ENCODE measurements around the gene VAMP4. TPM values are rescaled to one million over a fixed set of nuclear protein-coding genes. Genes with fewer than 3 reads are reported as not detected.

VAMP4 gene
- total and polyA plus RNA-seq, 4 donors = 9.7 to 37.9 (median 25.1) TPM

DNA sequence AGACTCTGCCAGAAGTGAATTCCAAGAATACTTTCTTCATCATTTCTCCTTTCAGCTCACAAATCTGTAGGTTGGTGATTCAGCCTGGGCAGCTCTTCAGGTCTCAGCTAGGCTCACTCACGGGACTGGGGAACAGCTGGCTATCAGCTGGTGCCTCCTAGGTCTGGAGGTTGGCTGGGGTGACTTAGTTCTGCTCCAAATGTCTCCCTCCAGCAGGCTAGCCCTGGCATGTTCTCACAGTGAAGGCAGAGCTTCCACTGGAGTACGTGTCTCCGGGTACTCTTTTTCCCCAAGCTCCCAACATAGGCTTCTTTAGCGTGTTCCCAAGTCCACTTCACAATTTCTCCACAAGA is 12.5 kb upstream of the VAMP4 start:
- Histone ChIP-seq H3K9me3 (ENCODE audit: control insufficient read depth, insufficient read depth, low read length) (no peaks in the 10 kb centered on the region), H3K36me3 (ENCODE audit: control insufficient read depth, insufficient read depth, low read length) (no peaks in the 10 kb centered on the region), H3K27ac (ENCODE audit: low read depth, low read length) (no peak overlapping the region), H3K4me1 (ENCODE audit: control insufficient read depth, insufficient read depth, low read length) (no peaks in the 10 kb centered on the region), H3K27me3 (ENCODE audit: control insufficient read depth, insufficient read depth, low read length) (no peaks in the 10 kb centered on the region), H3K4me3 (ENCODE audit: low read depth, low read length) (no peak overlapping the region)
- no peak for DNase-seq (ENCODE audit: low read depth in 4 of 6, low spot score in 6 of 6)
- WGBS (ENCODE audit: insufficient coverage) = 71% methylated on average over 3 of the region's 4 CpGs

DNA sequence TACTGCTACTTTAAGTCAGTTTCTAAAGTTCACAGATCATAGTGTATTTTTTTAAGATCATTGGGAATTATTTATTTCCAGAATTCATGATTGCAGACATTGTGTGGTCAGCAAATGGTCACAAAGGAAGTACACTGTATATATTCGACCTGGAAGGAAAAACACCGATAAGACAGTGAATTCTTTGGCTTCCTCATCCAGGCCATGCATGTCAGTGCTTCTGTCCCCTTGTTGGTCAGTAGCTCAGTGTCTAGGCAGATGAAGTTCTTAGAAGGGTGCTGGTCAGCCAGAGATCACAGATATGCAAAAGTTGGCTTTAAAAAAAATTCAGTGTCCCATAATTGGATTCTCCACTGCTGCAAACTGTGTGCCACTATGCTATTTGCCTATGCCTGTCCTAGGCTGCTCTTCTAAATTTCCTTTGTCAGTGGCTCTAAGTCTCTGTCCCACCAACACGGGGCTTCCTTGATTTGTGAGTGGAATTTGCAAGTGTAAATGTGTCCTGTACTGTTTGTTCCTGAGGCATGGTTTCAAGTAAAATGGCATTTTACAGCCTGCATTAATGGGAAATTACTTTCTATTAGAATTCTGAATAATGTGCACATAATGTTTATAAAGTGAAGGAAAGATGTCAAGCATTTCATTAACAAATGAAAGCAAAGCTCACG is 12.0 kb upstream of the VAMP4 start:
- Histone ChIP-seq H3K4me3 (ENCODE audit: low read depth, low read length) (no peak overlapping the region), H3K27me3 (ENCODE audit: control insufficient read depth, insufficient read depth, low read length) (no peaks in the 10 kb centered on the region), H3K4me1 (ENCODE audit: control insufficient read depth, insufficient read depth, low read length) (no peaks in the 10 kb centered on the region), H3K36me3 (ENCODE audit: control insufficient read depth, insufficient read depth, low read length) (no peaks in the 10 kb centered on the region), H3K27ac (ENCODE audit: low read depth, low read length) (no peak overlapping the region), H3K9me3 (ENCODE audit: control insufficient read depth, insufficient read depth, low read length) (no peaks in the 10 kb centered on the region)
- DNase-seq (ENCODE audit: low read depth in 4 of 6, low spot score in 6 of 6) = no peak
- 93% methylated on average over 2 of the region's 4 CpGs for WGBS (ENCODE audit: insufficient coverage)

DNA sequence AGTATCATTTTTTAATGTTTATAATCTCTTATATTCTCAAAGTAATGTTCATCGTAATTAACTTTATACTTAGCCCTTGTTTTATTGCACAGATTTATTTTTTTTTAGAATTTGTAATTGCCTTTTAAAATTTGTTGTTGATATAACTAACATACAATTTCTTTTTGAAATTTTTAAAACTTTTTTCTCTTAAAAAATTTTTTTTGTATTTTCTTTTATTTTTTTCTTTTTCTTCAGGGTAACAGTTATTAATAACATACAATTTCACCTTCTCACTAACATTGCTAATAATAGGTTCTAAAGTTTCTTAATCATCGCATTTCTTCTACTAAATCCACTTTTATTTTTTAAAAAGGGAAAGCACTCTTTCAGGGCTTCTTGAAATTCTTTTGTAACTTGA is 11.3 kb upstream of the VAMP4 start:
- Histone ChIP-seq H3K4me3 (ENCODE audit: low read depth, low read length) (no peak overlapping the region), H3K27ac (ENCODE audit: low read depth, low read length) (no peak overlapping the region), H3K4me1 (ENCODE audit: control insufficient read depth, insufficient read depth, low read length) (no peaks in the 10 kb centered on the region), H3K27me3 (ENCODE audit: control insufficient read depth, insufficient read depth, low read length) (no peaks in the 10 kb centered on the region), H3K36me3 (ENCODE audit: control insufficient read depth, insufficient read depth, low read length) (no peaks in the 10 kb centered on the region), H3K9me3 (ENCODE audit: control insufficient read depth, insufficient read depth, low read length) (no peaks in the 10 kb centered on the region)
- no CpG with 5 or more reads among the region's 2 CpGs for WGBS (ENCODE audit: insufficient coverage)
- DNase-seq (ENCODE audit: low read depth in 4 of 6, low spot score in 6 of 6) = no peak

DNA sequence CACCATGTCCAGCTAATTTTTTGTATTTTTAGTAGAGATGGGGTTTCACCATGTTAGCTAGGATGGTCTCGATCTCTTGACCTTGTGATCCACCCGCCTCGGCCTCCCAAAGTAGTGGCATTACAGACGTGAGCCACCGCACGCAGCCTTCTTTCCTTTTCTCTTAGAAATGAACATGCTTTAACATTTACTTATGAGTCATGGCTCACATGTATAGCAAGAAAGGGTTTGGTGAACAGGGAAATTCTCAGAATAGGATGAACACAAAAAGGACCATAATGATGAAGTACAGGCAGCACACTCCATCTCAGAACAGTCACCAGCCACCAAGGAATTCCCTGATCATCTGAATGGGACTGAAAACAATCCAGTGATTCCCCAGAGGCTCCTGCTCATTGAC is 9.4 kb upstream of the VAMP4 start:
- DNase-seq (ENCODE audit: low read depth in 4 of 6, low spot score in 6 of 6) = no peak
- Histone ChIP-seq H3K27me3 (ENCODE audit: control insufficient read depth, insufficient read depth, low read length) (no peaks in the 10 kb centered on the region), H3K9me3 (ENCODE audit: control insufficient read depth, insufficient read depth, low read length) (no peaks in the 10 kb centered on the region), H3K36me3 (ENCODE audit: control insufficient read depth, insufficient read depth, low read length) (no peaks in the 10 kb centered on the region), H3K4me3 (ENCODE audit: low read depth, low read length) (no peak overlapping the region), H3K4me1 (ENCODE audit: control insufficient read depth, insufficient read depth, low read length) (no peaks in the 10 kb centered on the region), H3K27ac (ENCODE audit: low read depth, low read length) (no peak overlapping the region)
- WGBS (ENCODE audit: insufficient coverage) = no CpG with 5 or more reads among the region's 6 CpGs

DNA sequence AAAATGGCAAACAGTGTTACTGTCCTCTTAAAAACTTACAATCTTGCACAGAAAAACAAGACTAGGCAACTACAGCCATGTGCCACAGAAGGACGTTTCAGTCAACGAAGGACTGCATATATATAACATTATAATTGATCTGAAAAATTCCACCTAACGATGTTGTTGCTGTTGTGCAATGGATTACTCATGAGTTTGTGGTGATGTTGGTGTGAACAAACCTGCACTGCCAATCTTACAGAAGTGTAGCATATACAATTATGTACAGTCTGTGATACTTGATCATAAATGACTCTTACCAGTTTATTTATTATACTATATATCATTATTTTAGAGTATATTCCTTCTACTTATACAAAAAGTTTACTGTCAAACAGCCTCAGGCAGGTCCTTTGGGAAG is 6.8 kb upstream of the VAMP4 start:
- Histone ChIP-seq H3K4me1 (ENCODE audit: control insufficient read depth, insufficient read depth, low read length) (no peaks in the 10 kb centered on the region), H3K9me3 (ENCODE audit: control insufficient read depth, insufficient read depth, low read length) (no peaks in the 10 kb centered on the region), H3K27me3 (ENCODE audit: control insufficient read depth, insufficient read depth, low read length) (no peaks in the 10 kb centered on the region), H3K27ac (ENCODE audit: low read depth, low read length) (no peak overlapping the region), H3K36me3 (ENCODE audit: control insufficient read depth, insufficient read depth, low read length) (no peaks in the 10 kb centered on the region), H3K4me3 (ENCODE audit: low read depth, low read length) (no peak overlapping the region)
- no peak for DNase-seq (ENCODE audit: low read depth in 4 of 6, low spot score in 6 of 6)
- WGBS (ENCODE audit: insufficient coverage) = no CpG with 5 or more reads among the region's 3 CpGs

DNA sequence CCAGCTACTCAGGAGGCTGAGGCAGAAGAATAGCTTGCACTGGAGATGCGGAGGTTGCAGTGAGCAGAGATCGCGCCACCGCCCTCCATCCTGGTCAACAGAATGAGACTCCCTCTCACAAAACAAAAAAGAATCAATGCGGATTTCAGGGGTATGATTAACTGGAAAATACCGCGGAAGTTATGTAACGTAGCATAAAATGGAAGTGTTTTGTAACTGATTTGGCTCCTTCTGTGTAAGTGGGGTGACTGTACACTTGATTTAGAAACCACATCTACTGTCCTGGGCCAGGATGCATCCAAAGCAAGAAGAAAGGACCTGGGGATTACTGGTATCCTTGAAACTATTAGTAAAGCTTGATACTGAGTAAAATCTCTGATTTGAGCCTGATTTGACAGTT is 3.1 kb upstream of the VAMP4 start:
- DNase-seq (ENCODE audit: low read depth in 4 of 6, low spot score in 6 of 6) = no peak
- Histone ChIP-seq H3K36me3 (ENCODE audit: control insufficient read depth, insufficient read depth, low read length) (no peaks in the 10 kb centered on the region), H3K4me1 (ENCODE audit: control insufficient read depth, insufficient read depth, low read length) (peaks cover 5% of the 10 kb centered on the region), H3K9me3 (ENCODE audit: control insufficient read depth, insufficient read depth, low read length) (no peaks in the 10 kb centered on the region), H3K27ac (ENCODE audit: low read depth, low read length) (no peak overlapping the region), H3K4me3 (ENCODE audit: low read depth, low read length) (no peak overlapping the region), H3K27me3 (ENCODE audit: control insufficient read depth, insufficient read depth, low read length) (no peaks in the 10 kb centered on the region)
- WGBS (ENCODE audit: insufficient coverage) = 93% methylated on average over 3 of the region's 8 CpGs

DNA sequence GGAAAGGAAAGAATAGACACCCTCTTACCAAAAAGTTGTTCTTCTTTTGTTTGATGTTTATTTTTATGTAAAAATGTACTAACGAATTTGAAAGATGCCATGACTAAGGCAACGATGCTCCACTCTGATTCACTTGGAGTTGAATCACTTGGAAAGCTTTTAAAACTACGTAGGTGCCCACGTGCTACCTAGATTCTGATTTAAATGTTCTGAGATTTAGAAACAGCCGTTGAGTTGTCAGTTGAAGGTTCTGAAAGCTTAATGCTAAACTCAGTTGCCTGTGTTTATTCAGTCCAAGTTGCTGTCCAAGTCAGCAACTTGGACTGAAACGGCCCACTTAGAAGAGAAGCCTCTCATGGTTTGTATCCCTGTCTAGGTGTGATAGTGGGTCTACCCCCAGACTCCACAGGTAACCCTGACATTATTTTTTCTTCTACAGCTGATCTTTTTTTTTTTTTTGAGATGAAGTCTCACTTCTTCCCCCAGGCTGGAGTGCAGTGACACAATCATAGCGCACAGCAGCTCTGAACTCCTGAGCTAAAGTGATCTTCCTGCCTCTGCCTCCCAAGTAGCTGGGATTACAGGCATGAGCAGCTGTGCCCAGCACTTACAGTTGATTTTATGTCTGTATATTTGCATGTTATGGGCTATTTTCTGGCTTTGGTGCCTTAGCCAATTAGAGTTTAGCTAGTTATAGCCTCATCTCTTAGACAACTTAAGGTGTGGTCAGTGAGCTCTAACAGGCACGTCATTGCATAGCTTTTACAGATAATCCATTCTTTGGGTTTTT is 1.4 kb upstream of the VAMP4 start:
- Histone ChIP-seq H3K27me3 (ENCODE audit: control insufficient read depth, insufficient read depth, low read length) (no peaks in the 10 kb centered on the region), H3K4me1 (ENCODE audit: control insufficient read depth, insufficient read depth, low read length) (peaks cover 5% of the 10 kb centered on the region), H3K9me3 (ENCODE audit: control insufficient read depth, insufficient read depth, low read length) (no peaks in the 10 kb centered on the region), H3K27ac (ENCODE audit: low read depth, low read length) (peak overlapping the region; percentile 99), H3K4me3 (ENCODE audit: low read depth, low read length) (peak overlapping the region; percentile 99), H3K36me3 (ENCODE audit: control insufficient read depth, insufficient read depth, low read length) (no peaks in the 10 kb centered on the region)
- WGBS (ENCODE audit: insufficient coverage) = 15% methylated on average over 6 of the region's 8 CpGs
- peak in 3 of 6 donors; percentile 2 to 37 (median 17) for DNase-seq (ENCODE audit: low read depth in 4 of 6, low spot score in 6 of 6)

DNA sequence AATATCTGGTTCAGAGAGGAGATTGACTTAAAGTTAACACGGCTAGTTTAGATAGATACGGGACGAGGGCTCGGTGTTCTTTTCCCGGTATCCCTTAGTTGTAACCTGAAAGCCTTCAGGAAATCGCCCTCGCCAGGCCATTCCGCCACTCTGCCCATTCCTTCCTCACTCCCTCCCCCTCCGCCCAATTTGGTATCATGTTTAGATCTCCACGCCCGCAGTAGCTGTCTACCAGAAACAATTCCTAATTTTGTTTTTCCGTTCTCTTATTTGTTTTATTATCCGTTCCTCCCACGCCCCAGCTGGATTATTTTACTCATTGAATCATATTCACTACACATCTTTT is 685 bp upstream of the VAMP4 start:
- peak overlapping the region; percentile 99 for H3K4me3 ChIP-seq (ENCODE audit: low read depth, low read length)
- DNase-seq (ENCODE audit: low read depth in 4 of 6, low spot score in 6 of 6) = peak in 1 of 6 donors; percentile 37
- peak overlapping the region; percentile 99 for H3K27ac ChIP-seq (ENCODE audit: low read depth, low read length)
- no peaks in the 10 kb centered on the region for H3K27me3 ChIP-seq (ENCODE audit: control insufficient read depth, insufficient read depth, low read length)
- H3K36me3 ChIP-seq (ENCODE audit: control insufficient read depth, insufficient read depth, low read length) = peaks cover 3% of the 10 kb centered on the region
- peaks cover 5% of the 10 kb centered on the region for H3K4me1 ChIP-seq (ENCODE audit: control insufficient read depth, insufficient read depth, low read length)
- H3K9me3 ChIP-seq (ENCODE audit: control insufficient read depth, insufficient read depth, low read length) = no peaks in the 10 kb centered on the region
- 0% methylated on average over 7 of the region's 14 CpGs for whole genome bisulfite sequencing (ENCODE audit: insufficient coverage)

DNA sequence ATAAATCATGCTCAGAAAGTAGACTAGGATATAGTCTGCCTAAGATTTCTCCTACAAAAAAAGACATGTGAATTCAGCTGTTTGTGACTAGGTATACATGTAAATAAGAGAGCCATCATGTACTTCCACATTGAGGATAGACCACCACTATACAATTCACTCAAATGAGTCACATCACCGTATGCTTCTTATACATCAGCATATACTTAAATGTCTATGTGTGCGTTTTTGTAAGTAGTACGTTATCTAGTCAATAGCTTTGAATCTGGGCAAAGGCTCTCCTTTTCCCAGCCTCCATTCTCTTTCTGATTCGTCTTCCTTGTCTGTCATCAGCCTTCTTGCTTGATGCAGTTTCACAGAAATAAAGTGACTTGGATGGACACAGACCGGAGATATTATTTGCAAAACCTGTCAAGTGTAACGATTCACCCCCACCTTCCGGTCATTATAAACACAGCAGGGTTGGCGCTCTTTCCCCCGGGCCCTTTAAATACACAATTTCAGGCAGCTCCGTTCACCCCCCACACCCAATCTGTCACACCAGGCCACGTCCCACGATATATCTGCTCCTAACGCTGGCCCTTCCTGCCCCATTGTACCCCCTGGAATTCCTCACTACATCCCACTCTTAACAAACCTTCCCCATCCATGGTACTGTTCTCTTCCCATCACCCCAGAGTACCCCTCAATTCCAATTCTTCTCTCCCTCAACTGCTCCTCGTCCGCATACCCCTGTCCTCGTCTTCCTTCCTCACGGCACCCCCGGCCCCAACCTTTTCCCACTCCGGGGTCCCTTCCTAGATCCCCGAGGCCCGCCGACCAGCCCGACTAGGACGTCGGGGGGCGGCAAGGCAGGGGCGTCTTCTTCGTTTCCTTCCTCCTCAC is 636 bp downstream of the VAMP4 start:
- Histone ChIP-seq H3K27me3 (ENCODE audit: control insufficient read depth, insufficient read depth, low read length) (no peaks in the 10 kb centered on the region), H3K27ac (ENCODE audit: low read depth, low read length) (peak overlapping the region; percentile 99), H3K4me3 (ENCODE audit: low read depth, low read length) (peak overlapping the region; percentile 99), H3K9me3 (ENCODE audit: control insufficient read depth, insufficient read depth, low read length) (no peaks in the 10 kb centered on the region), H3K4me1 (ENCODE audit: control insufficient read depth, insufficient read depth, low read length) (peaks cover 5% of the 10 kb centered on the region), H3K36me3 (ENCODE audit: control insufficient read depth, insufficient read depth, low read length) (peaks cover 7% of the 10 kb centered on the region)
- DNase-seq (ENCODE audit: low read depth in 4 of 6, low spot score in 6 of 6) = peak in 5 of 6 donors; percentile 7 to 74 (median 38)
- WGBS (ENCODE audit: insufficient coverage) = under 1% methylated on average over 24 of the region's 28 CpGs
